RKO (cell line): ENCODE data around the gene DONSON.
"Not testable (repeated sequence)": the region's sequence is repeated elsewhere in the genome, so short reads cannot be mapped to it uniquely, and the experiment has no call there.

Experiments used
- DNase-seq: peaks from one replicate; pipeline ENCODE4 v3.0.0-alpha.2; 2016; ENCODE audit warnings: low spot score

DONSON gene

GRCh38 chr21:33588485-33589335, at the start of gene DONSON:
Gene DONSON, minus strand, starts transcription at chr21:33588684. Its CDS starts 43 bp downstream, at chr21:33588641.
- peak; percentile 86 for DNase-seq

GRCh38 chr21:33634254-33634653, 45.8 kb upstream of the DONSON start:
- DNase-seq = no peak

GRCh38 chr21:33626151-33626550, 37.7 kb upstream of the DONSON start:
- DNase-seq = not testable (repeated sequence)

- no peak for DNase-seq
These were observed 33.8 kb upstream of the DONSON start for GRCh38 chr21:33622253-33622652.

GRCh38 chr21:33619726-33620125, 31.2 kb upstream of the DONSON start:
- DNase-seq = no peak

GRCh38 chr21:33618407-33618806, 29.9 kb upstream of the DONSON start:
- DNase-seq = no peak

- not testable (repeated sequence) for DNase-seq
These were observed 29.1 kb upstream of the DONSON start for GRCh38 chr21:33617565-33617964.

- no peak for DNase-seq
These were observed 22.7 kb upstream of the DONSON start for GRCh38 chr21:33611006-33611744.

- no peak for DNase-seq
These were observed 20.1 kb upstream of the DONSON start for GRCh38 chr21:33608559-33608958.

GRCh38 chr21:33598051-33598450, 9.6 kb upstream of the DONSON start:
- no peak for DNase-seq

GRCh38 chr21:33587792-33588484, 546 bp downstream of the DONSON start:
- DNase-seq = peak; percentile 52

- no peak for DNase-seq
These were observed 1.6 kb downstream of the DONSON start for GRCh38 chr21:33586927-33587326.

- no peak for DNase-seq
These were observed 4.0 kb downstream of the DONSON start for GRCh38 chr21:33584455-33584854.

- DNase-seq = peak; percentile 66
These were observed 9.4 kb downstream of the DONSON start for GRCh38 chr21:33578959-33579542.

GRCh38 chr21:33578214-33578613, 10.3 kb downstream of the DONSON start:
- no peak for DNase-seq

- DNase-seq = not testable (repeated sequence)
These were observed 11.7 kb downstream of the DONSON start for GRCh38 chr21:33576741-33577141.

- no peak for DNase-seq
These were observed 16.1 kb downstream of the DONSON start for GRCh38 chr21:33572350-33572749.

- DNase-seq = no peak
These were observed 18.5 kb downstream of the DONSON start for GRCh38 chr21:33569991-33570390.

- DNase-seq = no peak
These were observed 20.0 kb downstream of the DONSON start for GRCh38 chr21:33568448-33568847.

GRCh38 chr21:33567914-33568313, 20.6 kb downstream of the DONSON start:
- no peak for DNase-seq

- no peak for DNase-seq
These were observed 22.0 kb downstream of the DONSON start for GRCh38 chr21:33566514-33566913.

- no peak for DNase-seq
These were observed 26.1 kb downstream of the DONSON start for GRCh38 chr21:33562389-33562788.
